ENCODE data around the gene OXTR.

The OXTR gene

DNA sequence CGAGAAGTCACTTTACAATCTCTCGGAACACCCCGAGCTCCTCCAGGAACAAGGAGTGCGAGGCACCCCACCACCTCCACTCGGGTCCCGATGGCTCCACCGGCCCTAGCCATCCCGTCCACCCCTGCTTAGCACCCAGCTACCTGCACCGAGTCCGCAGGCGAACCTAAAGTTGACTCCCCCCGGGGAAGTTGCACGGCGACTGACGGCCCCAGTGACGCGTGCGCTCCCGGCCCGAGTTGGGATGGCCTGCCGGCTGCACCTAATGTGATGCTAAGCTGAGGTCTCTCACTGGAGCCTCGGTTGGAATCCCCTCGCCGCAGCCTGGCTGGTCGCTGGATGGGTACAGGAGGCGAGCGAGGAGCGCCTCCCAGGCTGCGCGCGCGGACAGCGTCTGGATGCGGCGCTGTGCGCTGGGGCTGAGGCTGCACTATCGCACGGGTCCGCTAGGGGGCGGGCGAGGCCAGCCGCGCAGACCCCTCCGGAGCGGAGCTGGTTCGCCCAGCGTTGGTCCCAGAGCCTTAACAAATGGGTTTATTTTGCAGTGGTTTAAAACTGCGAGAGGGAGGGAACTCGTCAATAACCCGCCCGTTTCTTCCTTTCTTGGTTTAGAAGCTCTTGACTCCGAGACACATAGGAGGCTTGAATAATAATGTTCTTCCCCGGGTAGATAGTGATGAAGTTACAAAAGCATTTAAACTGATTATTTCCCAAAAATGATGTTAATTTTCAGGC, at the start of gene OXTR:
Gene OXTR, minus strand, starts transcription at position 526 of the 735 bp plus-strand sequence. CDS start 1,426 bp downstream, outside the sequence.
- intact Hi-C loops (cut with DNase I): loop anchor here (10.0 kb wide), 1 partner anchor 196 kb away; the partner anchor contains the start of gene RAD18
- DNase-seq: peak; percentile 58 to 96 (median 78)

DNA sequence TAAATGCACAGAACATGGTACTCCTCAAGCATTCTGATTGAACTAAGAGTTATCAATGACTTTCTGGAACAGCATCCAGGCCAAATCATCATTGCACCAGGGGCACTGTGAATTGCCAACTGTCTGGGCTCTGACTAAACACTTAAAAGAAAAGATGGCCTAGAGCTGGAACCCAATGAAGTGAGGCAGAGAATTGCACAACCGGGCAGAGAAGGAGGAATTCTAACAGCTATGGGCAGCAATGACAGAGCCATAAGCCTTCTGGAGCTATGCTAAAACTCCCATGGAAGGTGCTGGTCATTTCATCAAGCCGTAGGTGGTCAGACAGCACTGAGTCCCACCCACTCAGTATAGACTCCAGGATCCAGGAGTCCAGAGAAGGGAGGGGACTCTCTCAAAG, 48.1 kb upstream of the OXTR start:
- intact Hi-C loops (cut with DNase I): no loop called here
- no peak for DNase-seq

DNA sequence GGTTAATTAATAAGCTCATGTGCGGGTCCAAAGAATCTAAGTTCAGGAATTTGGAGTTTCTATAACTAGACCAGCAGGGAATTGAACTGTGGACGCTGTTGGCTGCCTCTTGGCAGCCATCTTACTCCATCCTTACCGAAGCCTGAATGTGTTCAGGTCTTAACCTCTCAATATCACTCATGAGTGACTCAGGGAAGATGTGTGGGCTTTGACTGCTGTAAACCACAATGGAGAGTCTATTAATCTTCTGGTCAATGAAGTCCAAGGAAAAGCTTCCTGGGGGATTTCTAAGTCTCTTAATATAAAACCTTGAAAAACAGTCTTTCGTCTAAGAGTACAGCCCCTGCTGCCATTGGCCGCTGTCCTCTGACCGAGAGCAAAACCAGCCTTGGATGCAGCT, 46.7 kb upstream of the OXTR start:
- intact Hi-C loops (cut with DNase I): no loop called here

DNA sequence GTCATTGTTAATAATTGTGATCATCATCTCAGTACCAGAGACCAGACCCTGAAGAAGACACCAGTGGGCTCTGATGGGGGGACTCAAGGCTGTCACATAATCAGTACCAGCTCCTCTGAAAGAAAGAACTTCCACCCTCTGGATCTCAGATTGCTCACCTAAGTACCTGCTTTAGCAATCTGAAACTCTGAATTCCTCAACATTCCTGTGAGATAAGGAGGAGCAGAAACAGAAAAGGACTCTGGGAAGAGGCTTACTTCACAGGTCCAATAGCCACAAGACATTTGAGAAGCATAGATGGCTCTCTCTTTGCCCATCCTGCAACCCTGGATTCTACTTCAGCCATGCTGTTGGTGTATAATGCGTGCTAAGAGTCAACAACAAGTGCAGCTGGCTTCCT, 44.0 kb upstream of the OXTR start:
- intact Hi-C loops (cut with DNase I): no loop called here
- DNase-seq: no peak

More for the DNA sequence above, 46.7 kb upstream of the OXTR start:
- no peak for DNase-seq

DNA sequence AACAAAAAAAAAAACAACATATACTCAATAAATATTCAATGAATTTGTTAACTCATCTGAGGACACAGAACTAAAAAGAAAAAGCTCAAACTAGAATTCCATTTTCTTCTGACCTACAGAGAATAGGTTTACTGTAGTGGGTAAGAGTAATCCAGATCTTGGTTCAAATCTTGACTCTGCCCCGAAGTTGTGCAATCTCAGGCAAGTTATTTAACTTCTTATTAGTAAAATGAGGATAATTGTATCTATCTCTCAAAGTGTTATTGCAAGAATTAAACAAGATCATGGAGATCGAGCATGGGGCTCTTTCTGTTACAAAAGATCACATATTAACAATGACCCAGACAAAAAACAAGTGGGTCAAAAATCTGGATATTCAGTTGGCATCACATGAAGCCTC, 41.1 kb upstream of the OXTR start:
- intact Hi-C loops (cut with DNase I): no loop called here
- DNase-seq: no peak

DNA sequence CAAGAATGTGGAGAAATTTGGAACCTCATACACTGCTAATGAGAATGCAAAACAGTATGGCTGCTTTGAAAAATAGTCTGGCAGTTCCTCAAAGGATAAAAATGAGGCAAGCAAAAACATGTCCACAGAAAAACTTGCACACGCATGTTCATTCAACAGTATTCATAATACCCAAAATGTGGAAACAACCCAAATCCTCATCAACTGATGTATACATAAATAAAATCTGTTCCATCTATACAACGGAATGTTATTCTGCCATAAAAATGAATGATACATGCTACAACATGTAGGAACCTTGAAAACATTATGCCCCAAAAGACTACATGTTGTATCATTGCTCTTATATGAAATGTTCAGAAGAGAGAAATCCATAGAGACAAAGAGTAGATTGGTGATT, 36.4 kb upstream of the OXTR start:
- DNase-seq: no peak
- intact Hi-C loops (cut with DNase I): no loop called here

DNA sequence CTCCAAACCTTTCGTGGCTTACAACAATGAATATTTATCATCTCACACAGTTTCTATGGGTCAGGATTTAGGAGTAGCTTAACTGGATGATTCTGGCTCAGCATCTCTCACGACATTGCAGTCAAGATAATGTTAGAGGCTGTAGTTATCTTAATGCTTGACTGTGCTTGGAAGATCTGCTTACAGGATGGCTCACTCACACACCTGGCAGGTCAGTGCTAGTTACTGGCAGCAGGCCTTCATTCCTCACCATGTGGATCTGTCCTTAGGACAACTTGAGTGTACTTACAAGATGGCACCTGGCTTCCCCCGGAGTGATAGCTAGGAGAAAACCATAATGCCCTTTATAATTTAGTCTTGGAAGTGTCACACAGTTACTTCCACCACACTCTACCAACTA, 32.8 kb upstream of the OXTR start:
- intact Hi-C loops (cut with DNase I): no loop called here

DNA sequence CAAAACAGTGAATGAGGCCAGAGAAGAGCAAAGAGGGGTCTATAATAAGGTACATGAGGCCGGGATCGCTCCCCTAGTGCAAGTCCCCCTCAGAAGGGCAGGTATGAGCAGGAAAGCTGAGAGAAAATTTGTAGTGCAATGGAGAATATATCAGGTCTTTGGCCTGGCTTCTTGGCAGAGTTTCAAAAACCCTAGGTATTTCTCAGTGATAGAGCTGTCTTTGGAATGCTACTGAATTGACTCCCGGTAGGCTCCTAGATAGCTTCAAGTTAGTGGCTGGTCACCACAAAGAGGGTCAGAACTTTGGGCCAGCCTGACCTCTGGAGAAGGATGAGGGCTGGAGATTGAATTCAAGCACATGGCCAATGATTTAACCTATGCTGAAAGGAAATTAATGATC, 30.6 kb upstream of the OXTR start:
- no peak for DNase-seq
- intact Hi-C loops (cut with DNase I): no loop called here

More for the DNA sequence above, 32.8 kb upstream of the OXTR start:
- DNase-seq: no peak

DNA sequence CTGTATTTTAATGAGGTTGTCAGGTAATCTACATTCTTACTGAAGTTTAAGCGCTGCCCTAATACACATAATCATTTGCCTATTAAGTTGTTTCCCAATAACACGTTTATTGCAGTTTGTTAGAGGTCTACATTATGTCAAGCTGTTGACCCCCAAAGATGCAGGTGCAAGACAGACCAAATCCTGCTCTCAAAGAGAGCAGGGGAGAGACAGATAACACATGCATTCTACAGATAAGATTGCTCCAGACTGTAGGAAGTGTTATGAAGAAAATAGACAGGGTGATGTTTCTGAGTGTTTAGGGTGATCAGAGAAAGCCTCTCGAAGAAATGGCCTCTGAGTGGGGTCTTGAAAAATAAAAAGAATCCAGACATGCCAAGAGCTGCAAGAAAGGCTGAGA, 24.8 kb upstream of the OXTR start:
- intact Hi-C loops (cut with DNase I): no loop called here
- no peak for DNase-seq

DNA sequence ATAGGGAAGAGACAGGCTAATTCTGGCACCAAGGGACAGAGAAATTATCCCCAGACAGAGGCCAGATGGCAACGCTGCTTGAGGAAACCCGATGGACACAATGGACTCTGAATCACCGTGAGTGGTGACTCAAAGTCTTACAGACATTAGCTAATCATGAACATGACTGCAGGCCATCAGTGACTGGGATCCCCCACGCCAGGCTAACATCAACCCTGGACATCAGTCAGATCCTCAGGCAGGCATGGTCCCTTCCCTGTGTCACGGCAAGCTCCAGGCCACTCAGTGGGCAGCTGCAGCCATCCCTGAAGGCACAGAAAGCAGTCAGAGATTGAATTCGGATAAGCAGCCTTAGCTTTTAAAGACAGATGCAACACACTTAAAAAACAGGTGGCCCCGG, 23.8 kb upstream of the OXTR start:
- intact Hi-C loops (cut with DNase I): no loop called here
- no peak for DNase-seq

DNA sequence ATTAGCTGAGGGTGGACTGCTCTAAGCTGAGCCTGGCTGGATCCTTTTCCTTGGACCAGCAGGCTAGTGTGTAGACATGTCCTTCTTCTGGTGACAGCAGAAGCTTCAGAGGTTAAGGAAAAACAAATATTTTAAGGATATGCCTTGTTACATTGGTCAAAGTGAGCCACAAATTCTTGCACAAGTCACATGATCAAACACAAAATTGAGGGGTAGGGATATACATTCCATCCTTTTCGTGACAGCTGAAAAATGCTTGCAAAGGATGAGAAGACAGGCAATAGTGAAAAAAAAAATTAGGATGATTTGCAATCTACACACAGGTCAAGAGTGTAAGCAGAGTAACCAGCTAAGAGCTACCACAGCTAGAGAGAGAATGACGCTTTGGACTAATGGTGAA, 21.1 kb upstream of the OXTR start:
- no peak for DNase-seq
- intact Hi-C loops (cut with DNase I): no loop called here

DNA sequence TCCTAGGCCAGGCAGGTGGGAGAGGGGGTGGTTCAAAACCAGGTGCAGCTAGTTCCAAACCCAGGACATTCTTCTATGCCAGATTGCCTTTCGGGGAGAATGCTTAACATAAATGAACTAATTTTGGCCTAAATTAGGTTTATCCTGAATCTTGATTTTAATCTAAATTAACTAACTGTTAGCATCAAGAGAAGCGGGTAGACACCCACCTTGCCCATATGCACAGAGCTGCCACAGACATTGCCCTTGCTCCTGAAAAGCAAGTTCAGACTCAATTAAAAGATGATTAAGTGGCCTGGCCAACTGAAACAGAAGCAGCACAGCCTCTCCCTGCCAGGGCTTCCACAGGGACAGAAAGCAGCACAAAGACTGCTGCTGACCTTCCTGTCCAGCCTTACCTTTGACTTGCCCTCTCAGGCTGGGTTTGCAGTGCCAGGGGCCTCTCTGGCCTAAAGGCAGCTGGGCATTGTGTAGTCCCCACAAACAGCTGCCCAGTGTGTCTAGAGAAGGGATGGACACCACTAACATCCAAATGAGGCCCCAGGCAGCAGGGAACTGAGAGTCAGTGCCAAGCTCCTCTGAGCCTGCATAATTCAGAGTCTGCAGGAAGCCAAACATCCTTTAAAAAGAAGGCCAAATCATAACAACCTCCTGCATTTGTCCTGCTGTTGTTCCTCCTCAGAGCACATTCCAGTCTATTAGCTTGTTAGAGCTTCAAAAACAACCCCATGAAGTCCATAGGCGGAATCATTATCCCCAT, 15.4 kb upstream of the OXTR start:
- intact Hi-C loops (cut with DNase I): no loop called here
- peak in 2 of 10 donors; percentile 81 to 87 for DNase-seq

DNA sequence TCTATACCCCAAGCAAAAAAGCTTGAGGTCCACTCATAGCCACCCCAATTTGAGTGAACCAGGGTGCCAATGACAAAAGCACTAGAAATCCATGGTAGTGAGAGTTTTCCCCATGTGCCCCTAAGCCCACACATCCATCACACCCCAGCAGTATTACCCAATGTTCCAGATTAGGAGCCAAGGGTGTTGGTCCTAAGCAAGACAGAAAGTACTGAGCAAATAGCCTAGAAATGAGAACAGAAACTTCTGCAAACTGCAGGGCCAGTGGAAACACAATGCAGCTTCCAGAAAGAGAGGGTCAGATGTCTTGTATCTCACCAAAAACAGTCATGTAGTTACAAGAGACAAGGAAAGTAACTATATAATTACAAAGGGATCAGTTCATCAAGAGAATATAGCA, 10.9 kb upstream of the OXTR start:
- DNase-seq: no peak
- intact Hi-C loops (cut with DNase I): no loop called here

DNA sequence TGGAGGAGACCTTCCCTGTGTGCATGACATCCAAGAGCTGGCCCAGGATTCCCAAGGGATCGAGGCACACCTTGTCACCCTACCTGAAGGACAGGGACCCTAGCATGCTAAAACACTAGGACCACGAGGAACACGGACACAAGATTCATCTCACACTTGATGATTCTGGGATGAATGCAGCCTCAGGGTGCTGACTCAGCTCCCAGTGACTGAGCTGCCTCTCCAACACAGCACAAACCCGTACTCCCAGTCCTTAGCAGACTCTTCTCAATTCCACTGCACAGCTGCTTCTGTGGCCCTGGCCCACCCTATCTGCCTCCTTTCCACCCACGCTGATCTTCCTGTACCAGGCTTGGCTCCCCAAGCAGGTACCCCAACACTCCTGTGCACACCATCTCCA, 9.1 kb upstream of the OXTR start:
- DNase-seq: no peak
- intact Hi-C loops (cut with DNase I): no loop called here

DNA sequence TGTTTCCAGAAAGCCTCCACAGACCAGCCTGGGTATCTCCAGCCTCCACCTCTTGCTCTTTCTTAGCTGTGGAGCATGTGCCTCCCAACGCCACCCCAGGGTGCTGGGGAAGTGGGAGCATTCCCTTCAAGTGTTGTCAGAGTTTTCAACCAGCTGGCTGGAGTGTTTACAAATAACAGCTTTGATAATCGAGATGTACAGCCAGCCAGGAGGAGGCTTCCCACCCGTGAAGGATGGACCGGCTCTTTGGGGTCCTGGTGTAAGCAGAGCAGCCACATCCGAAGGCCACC, 8.5 kb upstream of the OXTR start:
- DNase-seq: no peak
- intact Hi-C loops (cut with DNase I): no loop called here

DNA sequence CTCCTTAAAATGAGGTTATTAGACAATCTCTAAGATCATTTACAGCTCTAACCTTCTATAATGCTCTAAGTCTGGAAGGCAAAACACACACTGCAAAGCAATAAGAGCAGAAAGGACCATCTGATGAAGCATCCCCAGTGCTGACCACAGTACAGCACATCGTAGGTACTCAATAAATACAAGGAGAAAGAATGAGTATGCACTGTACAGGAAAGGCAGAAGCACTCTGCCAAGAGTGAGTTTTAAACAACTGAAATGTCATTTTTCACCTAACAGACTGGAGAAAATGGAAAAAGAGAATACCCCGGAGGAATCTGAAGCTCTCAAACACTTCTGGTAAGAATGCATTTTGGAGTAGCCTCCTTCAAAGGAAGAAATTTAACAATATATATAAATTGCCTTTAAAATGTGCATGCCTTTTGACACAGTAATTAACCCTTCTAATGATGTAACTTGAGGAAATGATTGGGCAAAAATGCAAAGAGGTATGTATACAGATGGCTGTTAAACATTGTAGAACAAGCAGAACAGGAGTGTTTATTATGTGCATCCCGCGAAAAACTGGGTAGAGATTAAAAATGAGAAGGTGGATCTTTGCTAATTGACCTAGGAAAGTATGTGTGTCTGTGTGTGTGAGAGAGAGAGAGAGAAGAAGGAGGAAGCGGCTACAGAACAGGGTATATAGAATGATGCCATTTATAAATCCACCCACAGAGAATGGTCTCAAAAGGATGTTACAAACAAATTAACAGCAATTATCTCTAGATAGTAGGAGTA, 8.0 kb upstream of the OXTR start:
- no peak for DNase-seq
- intact Hi-C loops (cut with DNase I): no loop called here

DNA sequence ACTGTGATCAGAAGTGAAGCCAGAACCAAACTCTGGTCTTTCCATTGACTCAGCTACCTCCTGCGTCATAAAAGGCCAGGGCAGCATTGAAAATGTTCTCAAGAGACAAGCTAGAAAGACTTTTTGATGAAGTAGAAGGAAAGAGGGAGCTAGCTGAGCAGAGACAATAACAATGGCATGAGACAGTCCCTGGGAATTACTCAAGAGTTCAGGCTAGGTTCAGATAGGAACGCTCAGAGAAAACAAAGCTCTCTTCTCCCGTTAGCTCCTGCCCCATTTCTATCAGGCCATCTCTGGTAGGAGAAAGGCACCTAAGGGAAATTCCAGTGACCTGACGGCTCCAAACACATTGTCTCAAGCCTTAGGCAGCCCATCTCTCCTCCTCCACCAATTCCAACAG, 7.0 kb upstream of the OXTR start:
- no peak for DNase-seq
- intact Hi-C loops (cut with DNase I): no loop called here

DNA sequence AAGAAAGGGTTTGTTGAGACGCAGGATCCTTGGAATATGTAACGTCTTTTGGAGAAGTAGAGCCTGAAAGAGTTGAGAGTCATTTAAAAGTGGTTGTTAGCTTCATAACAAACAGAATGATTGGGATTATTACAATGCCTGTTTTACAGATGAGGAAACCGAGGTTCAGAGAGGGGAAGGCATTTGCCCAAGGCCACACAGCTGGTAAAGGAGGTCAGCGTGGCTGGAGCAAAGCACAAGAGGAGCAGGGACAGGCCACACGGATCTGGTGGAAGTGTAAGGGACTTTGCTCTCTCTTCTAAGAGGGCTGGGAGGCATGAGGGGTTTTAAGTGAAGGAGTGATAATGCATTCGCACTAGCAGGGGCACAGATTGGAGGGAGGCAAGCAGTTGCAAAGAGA, 6.2 kb upstream of the OXTR start:
- DNase-seq: no peak
- intact Hi-C loops (cut with DNase I): no loop called here

DNA sequence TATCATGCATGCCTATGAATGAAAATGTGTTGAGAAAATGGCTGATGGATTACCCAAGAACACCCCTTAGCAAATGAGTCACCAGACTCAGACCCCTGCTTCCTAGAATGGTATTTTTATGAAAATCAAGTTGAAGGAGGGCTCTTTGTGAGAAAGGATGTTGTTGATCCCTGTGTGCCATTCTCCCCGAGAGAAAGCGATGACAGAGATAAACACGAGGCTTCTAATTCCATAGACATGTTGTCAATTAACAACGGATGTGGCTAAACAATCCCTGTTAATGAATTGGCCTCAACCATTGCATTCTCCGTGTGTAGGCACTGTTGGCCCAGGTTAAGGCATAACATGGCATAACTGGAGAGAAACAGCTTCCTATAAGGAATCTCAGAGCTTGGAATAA, 5.8 kb upstream of the OXTR start:
- DNase-seq: no peak
- intact Hi-C loops (cut with DNase I): no loop called here

DNA sequence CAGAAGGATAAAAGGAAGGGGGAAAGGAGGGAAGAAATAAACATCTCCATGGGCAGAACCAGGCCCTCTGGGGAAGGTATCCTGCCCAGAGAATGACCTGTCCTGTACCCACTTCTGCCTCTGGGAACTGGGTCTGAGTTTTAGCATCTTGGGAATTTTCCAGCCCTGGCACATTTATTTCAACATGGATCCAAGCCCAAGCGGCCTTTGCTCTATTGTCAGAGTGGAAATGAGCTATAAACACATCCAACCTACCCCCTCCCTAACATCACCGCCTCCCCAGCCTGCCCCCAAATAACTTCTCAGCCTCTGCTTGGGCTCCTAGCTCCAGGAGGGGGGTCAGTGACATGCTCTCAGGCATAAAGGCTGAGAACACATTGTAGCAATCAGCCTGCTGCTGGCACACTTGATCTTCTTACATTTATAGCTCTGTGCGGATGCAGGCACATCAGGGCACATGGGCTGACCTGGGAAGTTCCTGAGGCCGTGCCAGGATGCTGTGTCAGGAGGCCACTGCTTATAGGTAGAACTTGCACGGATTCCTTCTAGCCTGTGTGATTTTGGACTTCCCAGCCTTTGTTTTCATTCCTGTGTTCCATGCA, 4.6 kb upstream of the OXTR start:
- intact Hi-C loops (cut with DNase I): no loop called here
- DNase-seq: no peak
